ENCODE results near the gene C10orf105. TPM values are rescaled to one million over a fixed set of nuclear protein-coding genes. Genes with fewer than 3 reads are reported as not detected.

C10orf105 gene
- polyA plus RNA-seq, 2 donors = 0.02 to 0.04 TPM

DNA sequence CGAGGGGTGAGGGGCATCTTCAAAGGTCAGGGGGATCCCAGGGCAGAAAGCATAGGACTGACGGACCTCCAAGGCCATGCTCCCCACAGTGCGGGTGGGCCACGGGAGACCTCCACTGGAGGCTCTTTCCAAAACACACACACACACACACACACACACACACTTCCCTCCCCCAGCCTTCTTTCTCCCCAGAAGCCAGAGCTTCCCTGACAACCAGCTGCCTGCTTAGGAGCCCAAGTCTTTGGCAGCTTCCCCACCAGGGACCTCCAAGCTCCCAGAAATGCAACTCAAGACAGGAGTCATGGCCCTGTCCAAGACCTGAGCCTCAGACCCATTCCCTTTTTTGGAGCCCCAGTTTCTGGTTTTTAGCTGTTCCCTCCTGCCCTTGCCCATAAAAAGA, 710 bp upstream of the C10orf105 start:
- WGBS, 2 donors = 78 to 84% methylated on average over 4 of the region's 4 CpGs
- no peaks in the 10 kb centered on the region for H3K27me3 ChIP-seq (ENCODE audit: control insufficient read depth in 1 of 2, insufficient read depth in 2 of 2, low read length in 2 of 2)
- peaks cover 5 to 15% of the 10 kb centered on the region in 2 donors for H3K4me1 ChIP-seq (ENCODE audit: control insufficient read depth in 2 of 2, insufficient read depth in 2 of 2, low read length in 1 of 2)
- H3K36me3 ChIP-seq (ENCODE audit: control insufficient read depth in 2 of 2, insufficient read depth in 2 of 2, low read length in 1 of 2) = no peaks in the 10 kb centered on the region
- no peaks in the 10 kb centered on the region for H3K9me3 ChIP-seq (ENCODE audit: control insufficient read depth in 2 of 2, insufficient read depth in 1 of 2, low read depth in 1 of 2, low read length in 1 of 2)
- H3K4me3 ChIP-seq (ENCODE audit: low read depth in 1 of 2, low read length in 2 of 2) = no peak overlapping the region
- no peak overlapping the region for H3K27ac ChIP-seq (ENCODE audit: low read depth in 2 of 2, low read length in 1 of 2)

DNA sequence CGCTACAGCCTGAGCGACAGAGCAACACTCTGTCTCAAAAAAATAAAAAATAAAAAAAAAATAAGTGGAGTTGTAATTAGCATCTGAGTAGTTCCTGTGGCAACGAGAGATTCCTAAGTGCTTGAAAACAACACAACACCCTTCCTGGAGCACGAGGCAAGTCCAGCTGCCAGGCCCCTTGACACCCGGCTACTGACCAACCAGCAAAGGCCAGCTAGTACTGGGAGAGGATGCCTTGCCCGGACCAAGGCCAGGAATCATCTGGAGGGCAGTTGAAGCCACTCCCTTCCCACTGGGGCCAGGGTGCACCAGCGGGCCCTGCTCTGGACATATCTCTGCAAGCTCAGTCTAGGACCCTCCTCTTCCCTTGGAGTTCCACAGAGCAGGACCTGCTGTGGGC, 536 bp downstream of the C10orf105 start:
- Histone ChIP-seq H3K27me3 (ENCODE audit: control insufficient read depth in 1 of 2, insufficient read depth in 2 of 2, low read length in 2 of 2) (no peaks in the 10 kb centered on the region), H3K27ac (ENCODE audit: low read depth in 2 of 2, low read length in 1 of 2) (no peak overlapping the region), H3K9me3 (ENCODE audit: control insufficient read depth in 2 of 2, insufficient read depth in 1 of 2, low read depth in 1 of 2, low read length in 1 of 2) (no peaks in the 10 kb centered on the region), H3K4me3 (ENCODE audit: low read depth in 1 of 2, low read length in 2 of 2) (no peak overlapping the region), H3K4me1 (ENCODE audit: control insufficient read depth in 2 of 2, insufficient read depth in 2 of 2, low read length in 1 of 2) (peaks cover 12 to 27% of the 10 kb centered on the region in 2 donors), H3K36me3 (ENCODE audit: control insufficient read depth in 2 of 2, insufficient read depth in 2 of 2, low read length in 1 of 2) (no peaks in the 10 kb centered on the region)
- 74 to 75% methylated on average over 7 of the region's 7 CpGs for WGBS, 2 donors

DNA sequence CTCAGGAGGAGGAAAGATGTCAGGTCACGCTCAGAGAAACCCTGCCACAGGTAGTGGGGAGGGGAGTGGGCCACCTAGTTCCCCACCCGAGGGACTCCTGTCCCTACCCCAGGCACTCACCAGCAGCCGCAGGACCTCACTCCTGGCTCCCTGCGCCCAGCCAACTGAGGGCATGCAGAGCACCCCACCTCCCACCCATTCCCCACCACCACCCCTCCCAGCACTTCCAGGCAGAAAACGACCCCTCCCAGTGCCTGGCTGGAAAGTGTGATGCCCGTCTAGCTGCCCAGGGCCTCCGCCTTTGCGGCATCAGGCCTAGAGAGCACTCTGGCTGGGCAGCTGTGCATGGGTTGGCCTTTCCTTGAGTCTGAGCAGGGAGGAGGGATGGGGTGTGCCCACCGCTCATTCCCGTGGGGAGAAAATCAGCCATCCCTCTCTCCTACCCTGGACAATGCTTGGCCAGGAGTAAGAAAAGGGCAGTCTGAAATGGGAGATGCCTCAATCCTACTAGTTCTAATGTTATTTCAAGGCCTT, 1.3 kb downstream of the C10orf105 start:
- H3K4me1 ChIP-seq (ENCODE audit: control insufficient read depth in 2 of 2, insufficient read depth in 2 of 2, low read length in 1 of 2) = peaks cover 13 to 25% of the 10 kb centered on the region in 2 donors
- H3K27me3 ChIP-seq (ENCODE audit: control insufficient read depth in 1 of 2, insufficient read depth in 2 of 2, low read length in 2 of 2) = no peaks in the 10 kb centered on the region
- H3K4me3 ChIP-seq (ENCODE audit: low read depth in 1 of 2, low read length in 2 of 2) = no peak overlapping the region
- H3K9me3 ChIP-seq (ENCODE audit: control insufficient read depth in 2 of 2, insufficient read depth in 1 of 2, low read depth in 1 of 2, low read length in 1 of 2) = no peaks in the 10 kb centered on the region
- 81 to 85% methylated on average over 10 of the region's 10 CpGs for WGBS, 2 donors
- H3K36me3 ChIP-seq (ENCODE audit: control insufficient read depth in 2 of 2, insufficient read depth in 2 of 2, low read length in 1 of 2) = no peaks in the 10 kb centered on the region
- peak overlapping the region in 1 of 2 donors; percentile 17 for H3K27ac ChIP-seq (ENCODE audit: low read depth in 2 of 2, low read length in 1 of 2)

DNA sequence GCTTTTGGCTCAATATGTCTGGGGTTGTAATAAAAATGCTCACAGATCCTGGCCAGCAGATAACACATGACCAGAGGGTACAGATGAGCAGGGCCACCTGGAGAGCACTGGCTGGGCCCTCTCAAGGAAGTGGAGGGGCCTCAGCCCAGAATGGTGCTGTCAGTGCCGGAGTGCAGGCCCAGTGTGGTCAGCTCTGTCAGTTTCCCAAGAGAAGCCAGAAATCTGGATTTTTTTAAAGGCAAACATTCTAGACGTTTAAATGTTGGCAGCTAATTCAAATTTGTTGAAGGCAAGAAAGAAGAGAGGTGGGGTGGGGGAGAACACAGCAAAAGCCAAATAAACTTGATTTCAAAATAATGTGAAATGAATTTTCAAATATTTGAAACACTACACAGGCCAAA, 2.0 kb downstream of the C10orf105 start:
- peaks cover 16 to 30% of the 10 kb centered on the region in 2 donors for H3K4me1 ChIP-seq (ENCODE audit: control insufficient read depth in 2 of 2, insufficient read depth in 2 of 2, low read length in 1 of 2)
- no peaks in the 10 kb centered on the region for H3K36me3 ChIP-seq (ENCODE audit: control insufficient read depth in 2 of 2, insufficient read depth in 2 of 2, low read length in 1 of 2)
- H3K9me3 ChIP-seq (ENCODE audit: control insufficient read depth in 2 of 2, insufficient read depth in 1 of 2, low read depth in 1 of 2, low read length in 1 of 2) = no peaks in the 10 kb centered on the region
- no peaks in the 10 kb centered on the region for H3K27me3 ChIP-seq (ENCODE audit: control insufficient read depth in 1 of 2, insufficient read depth in 2 of 2, low read length in 2 of 2)
- H3K4me3 ChIP-seq (ENCODE audit: low read depth in 1 of 2, low read length in 2 of 2) = no peak overlapping the region
- H3K27ac ChIP-seq (ENCODE audit: low read depth in 2 of 2, low read length in 1 of 2) = no peak overlapping the region
- WGBS, 2 donors = 56 to 58% methylated on average over 2 of the region's 2 CpGs

DNA sequence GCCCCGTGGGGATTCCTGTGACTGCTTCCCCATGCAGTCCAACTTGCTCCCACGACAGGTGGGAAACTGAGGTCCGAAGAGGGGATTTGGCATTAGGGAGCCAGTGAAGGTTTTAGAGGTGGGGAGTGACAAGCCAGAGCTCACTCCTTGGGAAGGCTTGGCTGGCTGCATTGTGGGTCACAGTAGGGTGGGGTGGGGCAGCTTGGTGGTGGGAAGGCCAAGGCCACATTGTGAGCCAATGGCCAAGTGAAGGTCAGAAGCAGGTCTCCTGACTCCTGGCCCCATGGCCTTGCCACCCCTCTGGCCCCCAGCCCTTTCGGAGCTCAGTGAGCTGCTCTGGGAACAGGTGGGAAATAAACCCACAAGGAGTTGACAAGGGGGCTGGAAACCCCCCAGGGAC, 2.5 kb downstream of the C10orf105 start:
- 92 to 95% methylated on average over 4 of the region's 4 CpGs for WGBS, 2 donors
- no peak overlapping the region for H3K27ac ChIP-seq (ENCODE audit: low read depth in 2 of 2, low read length in 1 of 2)
- H3K4me1 ChIP-seq (ENCODE audit: control insufficient read depth in 2 of 2, insufficient read depth in 2 of 2, low read length in 1 of 2) = peaks cover 16 to 31% of the 10 kb centered on the region in 2 donors

DNA sequence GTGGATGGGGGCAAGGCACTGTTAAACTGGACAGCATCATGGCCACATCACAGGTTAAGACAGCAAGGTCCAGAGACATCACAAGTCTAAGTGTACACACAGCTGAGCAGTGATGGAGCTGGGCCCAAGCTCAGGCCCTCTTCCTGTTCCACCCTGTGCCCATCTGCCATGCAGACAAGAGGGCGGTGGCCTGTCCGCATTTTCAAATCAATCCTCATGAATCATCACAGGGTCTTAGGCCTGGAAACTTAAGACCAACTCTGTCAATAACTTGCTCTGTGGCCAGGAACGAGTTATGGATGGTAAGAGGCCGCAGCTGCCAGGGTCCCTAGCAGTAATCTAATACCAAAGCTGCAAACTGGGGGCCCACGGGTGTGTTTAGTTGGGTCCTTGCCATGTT, 3.2 kb downstream of the C10orf105 start:
- H3K27me3 ChIP-seq (ENCODE audit: control insufficient read depth in 1 of 2, insufficient read depth in 2 of 2, low read length in 2 of 2) = no peaks in the 10 kb centered on the region
- H3K27ac ChIP-seq (ENCODE audit: low read depth in 2 of 2, low read length in 1 of 2) = no peak overlapping the region
- peaks cover 16 to 31% of the 10 kb centered on the region in 2 donors for H3K4me1 ChIP-seq (ENCODE audit: control insufficient read depth in 2 of 2, insufficient read depth in 2 of 2, low read length in 1 of 2)
- 86 to 89% methylated on average over 5 of the region's 5 CpGs for WGBS, 2 donors
- no peak overlapping the region for H3K4me3 ChIP-seq (ENCODE audit: low read depth in 1 of 2, low read length in 2 of 2)
- H3K36me3 ChIP-seq (ENCODE audit: control insufficient read depth in 2 of 2, insufficient read depth in 2 of 2, low read length in 1 of 2) = no peaks in the 10 kb centered on the region
- no peaks in the 10 kb centered on the region for H3K9me3 ChIP-seq (ENCODE audit: control insufficient read depth in 2 of 2, insufficient read depth in 1 of 2, low read depth in 1 of 2, low read length in 1 of 2)

More for the DNA sequence above, 2.5 kb downstream of the C10orf105 start:
- no peaks in the 10 kb centered on the region for H3K27me3 ChIP-seq (ENCODE audit: control insufficient read depth in 1 of 2, insufficient read depth in 2 of 2, low read length in 2 of 2)
- H3K4me3 ChIP-seq (ENCODE audit: low read depth in 1 of 2, low read length in 2 of 2) = no peak overlapping the region
- H3K36me3 ChIP-seq (ENCODE audit: control insufficient read depth in 2 of 2, insufficient read depth in 2 of 2, low read length in 1 of 2) = no peaks in the 10 kb centered on the region
- H3K9me3 ChIP-seq (ENCODE audit: control insufficient read depth in 2 of 2, insufficient read depth in 1 of 2, low read depth in 1 of 2, low read length in 1 of 2) = no peaks in the 10 kb centered on the region

DNA sequence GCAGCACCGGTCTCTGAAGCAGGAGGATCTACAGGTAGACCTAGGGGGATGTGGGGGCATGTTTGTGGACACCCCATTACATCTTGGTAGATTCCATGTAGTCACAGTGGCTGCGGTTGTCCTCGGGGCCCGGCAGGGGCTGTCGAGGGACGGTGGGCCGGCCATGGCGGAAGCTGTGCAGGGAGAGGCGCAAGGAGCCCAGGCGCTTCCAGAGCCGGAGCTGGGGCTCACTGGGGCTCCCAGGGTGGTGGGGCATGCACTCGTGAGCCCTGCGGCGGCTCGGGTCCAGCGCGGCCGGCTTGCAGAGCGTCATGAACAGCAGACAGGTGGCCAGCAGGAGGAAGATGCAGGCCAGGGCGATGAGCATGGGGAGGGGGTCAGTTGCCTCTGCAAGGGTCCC, 3.7 kb downstream of the C10orf105 start:
- H3K9me3 ChIP-seq (ENCODE audit: control insufficient read depth in 2 of 2, insufficient read depth in 1 of 2, low read depth in 1 of 2, low read length in 1 of 2) = no peaks in the 10 kb centered on the region
- no peaks in the 10 kb centered on the region for H3K27me3 ChIP-seq (ENCODE audit: control insufficient read depth in 1 of 2, insufficient read depth in 2 of 2, low read length in 2 of 2)
- no peak overlapping the region for H3K27ac ChIP-seq (ENCODE audit: low read depth in 2 of 2, low read length in 1 of 2)
- no peak overlapping the region for H3K4me3 ChIP-seq (ENCODE audit: low read depth in 1 of 2, low read length in 2 of 2)
- WGBS, 2 donors = 94 to 95% methylated on average over 20 of the region's 20 CpGs
- no peaks in the 10 kb centered on the region for H3K36me3 ChIP-seq (ENCODE audit: control insufficient read depth in 2 of 2, insufficient read depth in 2 of 2, low read length in 1 of 2)
- H3K4me1 ChIP-seq (ENCODE audit: control insufficient read depth in 2 of 2, insufficient read depth in 2 of 2, low read length in 1 of 2) = peaks cover 16 to 27% of the 10 kb centered on the region in 2 donors

DNA sequence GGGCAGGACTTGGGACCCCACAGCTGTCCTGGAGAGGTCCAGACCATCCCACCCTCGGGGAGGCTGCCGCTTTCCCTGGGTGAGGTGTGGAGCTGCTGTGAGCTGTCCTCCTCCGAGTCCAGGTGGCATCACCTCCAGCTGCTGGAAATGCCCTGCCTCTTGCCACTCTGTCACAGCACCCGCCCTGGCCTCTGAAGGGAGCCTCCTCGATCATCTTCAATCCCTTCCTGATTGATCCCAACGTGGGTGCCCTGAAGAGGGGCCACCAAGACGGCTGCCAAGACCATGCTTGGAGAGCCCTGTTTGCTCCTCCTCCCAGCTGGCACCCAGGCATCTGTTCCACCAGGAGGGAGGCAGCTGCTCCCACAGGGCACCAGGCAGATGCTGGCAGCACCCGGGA, 4.6 kb downstream of the C10orf105 start:
- Histone ChIP-seq H3K4me3 (ENCODE audit: low read depth in 1 of 2, low read length in 2 of 2) (no peak overlapping the region), H3K4me1 (ENCODE audit: control insufficient read depth in 2 of 2, insufficient read depth in 2 of 2, low read length in 1 of 2) (peaks cover 16 to 25% of the 10 kb centered on the region in 2 donors), H3K36me3 (ENCODE audit: control insufficient read depth in 2 of 2, insufficient read depth in 2 of 2, low read length in 1 of 2) (no peaks in the 10 kb centered on the region), H3K27me3 (ENCODE audit: control insufficient read depth in 1 of 2, insufficient read depth in 2 of 2, low read length in 2 of 2) (no peaks in the 10 kb centered on the region), H3K9me3 (ENCODE audit: control insufficient read depth in 2 of 2, insufficient read depth in 1 of 2, low read depth in 1 of 2, low read length in 1 of 2) (no peaks in the 10 kb centered on the region), H3K27ac (ENCODE audit: low read depth in 2 of 2, low read length in 1 of 2) (peak overlapping the region; percentile 53 to 90)
- WGBS, 2 donors = 73 to 80% methylated on average over 8 of the region's 8 CpGs

DNA sequence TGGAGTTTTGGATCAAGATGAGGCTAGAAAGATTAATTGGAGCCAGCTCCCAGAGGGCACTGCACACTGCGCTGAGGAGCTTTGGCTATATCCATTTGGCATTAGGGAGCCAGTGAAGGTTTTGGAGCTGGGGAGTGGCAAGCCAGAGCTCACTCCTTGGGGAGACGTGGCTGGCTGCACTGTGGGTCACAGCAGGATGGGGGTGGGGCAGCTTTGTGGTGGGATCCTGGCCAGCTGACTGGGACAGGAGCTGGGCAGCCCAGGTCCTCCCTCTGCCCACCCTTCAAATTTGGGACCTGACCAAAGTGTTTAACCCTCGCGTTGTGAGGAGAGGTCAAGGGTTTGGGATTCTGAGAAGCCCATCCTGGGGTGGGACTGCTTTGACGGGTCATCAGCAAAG, 5.0 kb downstream of the C10orf105 start:
- H3K27ac ChIP-seq (ENCODE audit: low read depth in 2 of 2, low read length in 1 of 2) = peak overlapping the region; percentile 90 to 97
- peaks cover 16 to 25% of the 10 kb centered on the region in 2 donors for H3K4me1 ChIP-seq (ENCODE audit: control insufficient read depth in 2 of 2, insufficient read depth in 2 of 2, low read length in 1 of 2)
- no peaks in the 10 kb centered on the region for H3K36me3 ChIP-seq (ENCODE audit: control insufficient read depth in 2 of 2, insufficient read depth in 2 of 2, low read length in 1 of 2)
- no peak overlapping the region for H3K4me3 ChIP-seq (ENCODE audit: low read depth in 1 of 2, low read length in 2 of 2)
- no peaks in the 10 kb centered on the region for H3K9me3 ChIP-seq (ENCODE audit: control insufficient read depth in 2 of 2, insufficient read depth in 1 of 2, low read depth in 1 of 2, low read length in 1 of 2)
- WGBS, 2 donors = 61 to 65% methylated on average over 5 of the region's 5 CpGs
- H3K27me3 ChIP-seq (ENCODE audit: control insufficient read depth in 1 of 2, insufficient read depth in 2 of 2, low read length in 2 of 2) = no peaks in the 10 kb centered on the region

DNA sequence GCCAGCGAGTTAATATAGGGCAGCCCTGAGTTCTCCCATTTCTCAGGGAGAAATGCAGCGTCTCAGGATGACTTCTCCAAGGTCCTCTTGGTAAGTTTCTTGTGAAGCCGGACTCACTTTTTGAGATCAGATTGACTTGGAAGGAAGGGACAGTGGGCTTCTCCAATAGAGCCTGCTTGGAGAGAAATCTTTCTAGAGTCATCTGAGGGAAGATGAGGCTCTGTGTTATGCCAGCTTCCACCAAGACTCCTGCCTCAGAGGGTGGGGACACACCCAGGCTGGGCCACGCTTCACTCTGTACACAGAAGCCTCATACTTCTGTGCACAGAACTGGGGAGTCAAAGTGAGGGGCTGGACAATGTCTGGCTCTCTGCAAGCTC, 5.6 kb downstream of the C10orf105 start:
- no peaks in the 10 kb centered on the region for H3K36me3 ChIP-seq (ENCODE audit: control insufficient read depth in 2 of 2, insufficient read depth in 2 of 2, low read length in 1 of 2)
- H3K27ac ChIP-seq (ENCODE audit: low read depth in 2 of 2, low read length in 1 of 2) = peak overlapping the region; percentile 90 to 97
- WGBS, 2 donors = 40 to 44% methylated on average over 4 of the region's 4 CpGs
- no peaks in the 10 kb centered on the region for H3K27me3 ChIP-seq (ENCODE audit: control insufficient read depth in 1 of 2, insufficient read depth in 2 of 2, low read length in 2 of 2)
- H3K4me1 ChIP-seq (ENCODE audit: control insufficient read depth in 2 of 2, insufficient read depth in 2 of 2, low read length in 1 of 2) = peaks cover 16 to 25% of the 10 kb centered on the region in 2 donors
- H3K9me3 ChIP-seq (ENCODE audit: control insufficient read depth in 2 of 2, insufficient read depth in 1 of 2, low read depth in 1 of 2, low read length in 1 of 2) = no peaks in the 10 kb centered on the region
- no peak overlapping the region for H3K4me3 ChIP-seq (ENCODE audit: low read depth in 1 of 2, low read length in 2 of 2)

Data from esophagus (tissue), 2 donors.